Endothelial cell of umbilical vein (primary cell): Measurements from ENCODE around the gene FER. TPM values are rescaled to one million over a fixed set of nuclear protein-coding genes. Genes with fewer than 3 reads are reported as not detected.

Experiments
- BruUV-seq: library from RNA; stranded (reverse); fragments of 400-500 nt; replicated peaks from 2 replicates; lab custom pipeline; 2021; lab: Mats Ljungman, UMichigan
- CTCF ChIA-PET: fragments of 300-600, 350-600 bp; sonication (Branson Sonifier 250); formaldehyde crosslinking; loops from one replicate; lab custom pipeline; 2021; ENCODE audit warnings: antibody characterized with exemption, inconsistent platforms; lab: Charles Lee
- POLR2A ChIA-PET: fragments of 300-600, 350-600 bp; sonication (Branson Sonifier 250); formaldehyde crosslinking; loops from one replicate; lab custom pipeline; 2021; ENCODE audit warnings: antibody characterized with exemption, inconsistent platforms; lab: Charles Lee
- DNase-seq: peaks from one replicate; pipeline ENCODE4 v3.0.0-alpha.2; 2011; ENCODE audit warnings: low read depth, low spot score
- FAIRE-seq: peaks from 2 replicates; lab custom pipeline; 2011; peaks lifted over from hg19 to GRCh38; lab: Jason Lieb, UNC
- H2AFZ ChIP-seq: 2 replicates; pipeline ENCODE4 v1.6.0; 2012; ENCODE audit warnings: low read depth, low read length, control low read depth, inconsistent platforms
- H3K27ac ChIP-seq: 2 replicates; pipeline ENCODE4 v1.5.1; 2011; ENCODE audit warnings: low read depth, mild to moderate bottlenecking, control low read depth, low read length, moderate library complexity; ENCODE audit not compliant: insufficient read depth
- H3K27me3 ChIP-seq, 2 experiments: 2 replicates each; pipeline versions ENCODE4 v1.6.0 to v1.6.1; 2011; ENCODE audit warnings: low read length in 2 of 2, mixed read lengths in 1 of 2; ENCODE audit not compliant: control insufficient read depth in 2 of 2, insufficient read depth in 2 of 2
- H3K36me3 ChIP-seq, 2 experiments: 2 replicates in 1 of 2; 3 replicates in 1 of 2; pipeline ENCODE4 v1.5.1; 2011; ENCODE audit warnings: low read length in 2 of 2, mild to moderate bottlenecking in 1 of 2, moderate library complexity in 1 of 2; ENCODE audit not compliant: control insufficient read depth in 2 of 2, insufficient read depth in 2 of 2; ENCODE audit errors: extremely low read depth in 1 of 2
- H3K4me1 ChIP-seq: 3 replicates; pipeline ENCODE4 v1.5.1; 2011; ENCODE audit warnings: mild to moderate bottlenecking, low read length; ENCODE audit not compliant: control insufficient read depth, insufficient read depth; ENCODE audit errors: extremely low read depth
- H3K4me2 ChIP-seq: 2 replicates; pipeline ENCODE4 v1.6.1; 2011; ENCODE audit warnings: low read length, control low read depth, mixed read lengths; ENCODE audit not compliant: insufficient read depth
- H3K4me3 ChIP-seq, 3 experiments: fragments of 200-600 bp in 1 of 3; sonication (generic), shearing (Covaris generic) in 1 of 3; replicated peaks in 1 of 3; 2 replicates each; pipeline ENCODE4 v1.5.1; 2011 to 2016; ENCODE audit warnings: control low read depth in 3 of 3, low read length in 3 of 3, mild to moderate bottlenecking in 2 of 3, inconsistent platforms in 1 of 3, low read depth in 1 of 3, moderate library complexity in 1 of 3; ENCODE audit not compliant: insufficient read depth in 1 of 3
- H3K79me2 ChIP-seq: 2 replicates; pipeline ENCODE4 v1.6.0; 2012; ENCODE audit warnings: low read length, inconsistent platforms; ENCODE audit not compliant: control insufficient read depth, insufficient read depth
- H3K9ac ChIP-seq: replicated peaks from 2 replicates; pipeline ENCODE3; 2011; ENCODE audit warnings: low read length, control low read depth; ENCODE audit not compliant: insufficient read depth; ENCODE audit errors: extremely low read depth
- H3K9me1 ChIP-seq: replicated peaks from 3 replicates; pipeline ENCODE4 v1.6.0; 2011; ENCODE audit warnings: mild to moderate bottlenecking, low read length; ENCODE audit not compliant: control insufficient read depth, insufficient read depth; ENCODE audit errors: extremely low read depth
- H3K9me3 ChIP-seq: replicated peaks from 2 replicates; pipeline ENCODE4 v1.5.1; 2012; ENCODE audit warnings: low read length, inconsistent platforms; ENCODE audit not compliant: control insufficient read depth, insufficient read depth
- H4K20me1 ChIP-seq: replicated peaks from 2 replicates; pipeline ENCODE3; 2011; ENCODE audit warnings: mild to moderate bottlenecking, low read length; ENCODE audit not compliant: control insufficient read depth, insufficient read depth; ENCODE audit errors: extremely low read depth
- CTCF ChIP-seq, 2 donors: IDR thresholded peaks; 1 replicate in 1 of 2; 2 replicates in 1 of 2; pipeline ENCODE4 v1.5.1; 2011; ENCODE audit warnings: low read length in 2 of 2, mild to moderate bottlenecking in 2 of 2, moderate library complexity in 2 of 2, control low read depth in 1 of 2, inconsistent platforms in 1 of 2, low read depth in 1 of 2; ENCODE audit not compliant: insufficient read depth in 1 of 2; ENCODE audit errors: extremely low read depth in 1 of 2
- EZH2 ChIP-seq: IDR thresholded peaks from 2 replicates; pipeline ENCODE4 v1.6.1; 2012; ENCODE audit warnings: borderline replicate concordance, low read depth, mild to moderate bottlenecking, moderate library complexity, low read length, inconsistent platforms; ENCODE audit not compliant: severe bottlenecking
- FOS ChIP-seq: IDR thresholded peaks from 2 replicates; pipeline ENCODE4 v1.6.1; 2011; ENCODE audit warnings: mild to moderate bottlenecking, low read length, moderate library complexity, borderline replicate concordance; ENCODE audit not compliant: insufficient read depth
- GATA2 ChIP-seq: IDR thresholded peaks from 2 replicates; pipeline ENCODE4 v1.7.0; 2011; ENCODE audit warnings: low read depth, mild to moderate bottlenecking, moderate library complexity, mixed read lengths, low read length; ENCODE audit not compliant: insufficient read length, insufficient read depth
- JUN ChIP-seq: IDR thresholded peaks from 2 replicates; pipeline ENCODE4 v1.6.1; 2011; ENCODE audit warnings: borderline replicate concordance, low read depth; ENCODE audit not compliant: insufficient read length, insufficient read depth
- MAX ChIP-seq: IDR thresholded peaks from 2 replicates; pipeline ENCODE4 v1.6.1; 2011; ENCODE audit not compliant: insufficient read depth, insufficient read length
- MYC ChIP-seq: IDR thresholded peaks from one replicate; pipeline ENCODE4 v1.6.1; 2011; ENCODE audit warnings: mild to moderate bottlenecking, low read depth, low read length
- POLR2A ChIP-seq: IDR thresholded peaks from 2 replicates; pipeline ENCODE4 v1.6.1; 2012; ENCODE audit warnings: low read depth, mild to moderate bottlenecking, control low read depth, low read length
- POLR2AphosphoS5 ChIP-seq: IDR thresholded peaks from 2 replicates; pipeline ENCODE4 v1.6.1; 2012; ENCODE audit warnings: low read depth, mild to moderate bottlenecking, control low read depth, low read length, moderate library complexity; ENCODE audit not compliant: insufficient read depth
- dilution Hi-C: fragments of 300-500 bp; cut with MboI; formaldehyde crosslinking; loops from one replicate; pipeline ENCODE4 v1.15.0; 2019; ENCODE audit warnings: low sequenced_read_pairs; ENCODE audit not compliant: extremely low pct_ligation_motif_present
- intact Hi-C: fragments of 100-400 bp; cut with micrococcal nuclease; formaldehyde crosslinking; loops from one replicate; pipeline ENCODE4 v1.10.0; 2022
- polyA plus RNA-seq, 4 experiments: library from polyadenylated mRNA; depleted of rRNA in 3 of 4; stranded (reverse) in 3 of 4; unstranded in 1 of 4; fragments of >200 nt; gene quantifications; 2 replicates each; pipeline versions ENCODE4 v1.2.1 to v1.2.3, GENCODE V29; 2011 to 2012; ENCODE audit warnings: missing spikeins in 1 of 4
- total RNA-seq: library from RNA; stranded (reverse); gene quantifications from 2 replicates; pipeline ENCODE4 v1.2.3, GENCODE V29; 2021

FER gene
- total and polyA plus RNA-seq, 2 donors (not counting 3 experiments of a cell fraction or from before 2014, with no cell fraction given), result 2.3 to 27.5 TPM

- H3K9me3 ChIP-seq, result no peaks in the 10 kb centered on the region
- no peak overlapping the region for H3K4me3 ChIP-seq
- H3K9ac ChIP-seq, result no peak overlapping the region
- H3K4me1 ChIP-seq, result peaks cover 12% of the 10 kb centered on the region
- no TSS peak for BruUV-seq
- DNase-seq (no peak), FAIRE-seq (no peak)
- TF ChIP-seq CTCF (IDR thresholded peaks at IDR 0.05; ENCODE audit: extremely low read depth in 1 of 2, insufficient read depth in 1 of 2, low read depth in 1 of 2, low read length in 2 of 2), result no peak
- TF ChIP-seq MAX, result no peak
- TF ChIP-seq FOS, result no peak
- no peak for TF ChIP-seq POLR2AphosphoS5
- no peak for TF ChIP-seq JUN
- no peak for TF ChIP-seq EZH2
- TF ChIP-seq GATA2, result no peak
- TF ChIP-seq MYC, result no peak
- no peak for TF ChIP-seq POLR2A
- no peaks in the 10 kb centered on the region for H3K36me3 ChIP-seq
- CTCF ChIA-PET, result no interaction called here
- dilution Hi-C loops (no loop called here), intact Hi-C loops (no loop called here)
- no peak overlapping the region for H2AFZ ChIP-seq
- H3K27me3 ChIP-seq, result no peaks in the 10 kb centered on the region
- H4K20me1 ChIP-seq, result no peaks in the 10 kb centered on the region
- no peak overlapping the region for H3K4me2 ChIP-seq
- no peaks in the 10 kb centered on the region for H3K79me2 ChIP-seq
- no peak overlapping the region for H3K27ac ChIP-seq
- POLR2A ChIA-PET, result no interaction called here
- no peaks in the 10 kb centered on the region for H3K9me1 ChIP-seq
Measured at GRCh38 chr5:109034306-109034705, 286.6 kb downstream of the FER start.
